Activated naive CD4-positive, alpha-beta T cell treated with anti-CD3 and anti-CD28 coated beads, Interleukin-2, amount 50 U/mL, for 72 hours (primary cell): Measurements from ENCODE around the gene SESN1. TPM values are rescaled to one million over a fixed set of nuclear protein-coding genes. Genes with fewer than 3 reads are reported as not detected.
"Not testable (repeated sequence)": the region's sequence is repeated elsewhere in the genome, so short reads cannot be mapped to it uniquely, and the experiment has no call there.

ENCODE experiments used
- ATAC-seq, 2 donors: fragments of 150-1000 bp; cut with Tn5 transposase; 2 replicates each; pipeline ENCODE4 v1.10.0; 2021; ENCODE audit warnings: mild to moderate bottlenecking in 2 of 2, moderate library complexity in 2 of 2
- DNase-seq, 2 donors: peaks; one replicate each; pipeline ENCODE4 v3.0.0; 2021 to 2022; ENCODE audit warnings: low spot score in 2 of 2
- H3K27ac Mint-ChIP-seq, 2 donors: one replicate each; pipeline ENCODE4 v1.8.0; 2022; ENCODE audit warnings: mild to moderate bottlenecking in 2 of 2, mixed read lengths in 2 of 2
- H3K36me3 Mint-ChIP-seq, 2 donors: one replicate each; pipeline ENCODE4 v1.8.0; 2022; ENCODE audit warnings: mixed read lengths in 2 of 2
- H3K9me3 Mint-ChIP-seq, 2 donors: one replicate each; pipeline ENCODE4 v1.8.0; 2022; ENCODE audit warnings: mixed read lengths in 2 of 2
- total RNA-seq, 2 donors: library from RNA; stranded (reverse); gene quantifications; one replicate each; pipeline ENCODE4 v1.2.3, GENCODE V29; 2022

Gene SESN1
- total RNA-seq, 2 donors from 2014 or later = 10.3 to 29.1 TPM

- peaks cover 0 to 3% of the 10 kb centered on the region in 2 donors for H3K36me3 Mint-ChIP-seq
- ATAC-seq (peak in 1 of 2 donors; percentile 47), DNase-seq (no peak)
- no peak overlapping the region for H3K27ac Mint-ChIP-seq
- H3K9me3 Mint-ChIP-seq = no peaks in the 10 kb centered on the region
Measured at GRCh38 chr6:109103942-109104341, 9.3 kb upstream of the SESN1 start.

- ATAC-seq (no peak), DNase-seq (no peak)
- peaks cover 0 to 8% of the 10 kb centered on the region in 2 donors for H3K36me3 Mint-ChIP-seq
- no peak overlapping the region for H3K27ac Mint-ChIP-seq
- no peaks in the 10 kb centered on the region for H3K9me3 Mint-ChIP-seq
Measured at GRCh38 chr6:109102762-109103161, 8.1 kb upstream of the SESN1 start.

DNA sequence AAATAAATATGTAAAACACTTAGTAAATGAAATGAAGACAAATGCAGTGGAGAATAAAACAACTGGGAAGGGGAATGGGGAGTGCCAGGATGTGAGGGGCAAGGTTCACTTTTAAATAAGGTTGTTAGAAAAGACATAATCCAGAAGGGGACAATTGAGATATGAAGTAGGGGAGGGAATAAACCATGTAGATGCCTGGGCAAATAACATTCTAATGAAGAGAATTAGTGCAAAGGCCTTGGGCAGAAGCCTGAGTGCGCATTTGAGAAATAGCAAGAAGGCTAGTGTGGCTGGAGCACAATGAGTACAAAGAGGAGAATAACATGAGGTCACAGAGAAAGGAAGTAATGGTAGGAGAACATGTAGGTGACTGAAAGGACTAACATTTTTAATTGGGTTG is 3.0 kb upstream of the SESN1 start:
- H3K27ac Mint-ChIP-seq = no peak overlapping the region
- no peaks in the 10 kb centered on the region for H3K9me3 Mint-ChIP-seq
- ATAC-seq = no peak
- peaks cover 8 to 11% of the 10 kb centered on the region in 2 donors for H3K36me3 Mint-ChIP-seq
- DNase-seq = no peak

- H3K27ac Mint-ChIP-seq = peak overlapping the region in 1 of 2 donors; percentile 96
- no peak for DNase-seq
- no peak for ATAC-seq
- no peaks in the 10 kb centered on the region for H3K9me3 Mint-ChIP-seq
- peaks cover 8 to 11% of the 10 kb centered on the region in 2 donors for H3K36me3 Mint-ChIP-seq
Measured at GRCh38 chr6:109096208-109096607, 1.6 kb upstream of the SESN1 start.

DNA sequence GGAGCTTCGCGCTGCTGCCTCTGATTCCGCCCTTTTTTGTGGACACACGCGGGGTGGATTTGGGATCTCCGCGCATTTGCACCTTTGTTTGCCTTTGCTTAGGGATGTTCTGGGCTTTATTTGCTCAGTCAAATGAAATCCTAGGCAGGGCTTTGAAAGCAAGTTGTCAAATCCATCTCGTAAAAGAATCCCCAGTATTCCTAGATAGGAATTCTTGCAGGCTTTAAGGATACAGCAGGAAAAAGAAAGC is 1.1 kb upstream of the SESN1 start:
- H3K9me3 Mint-ChIP-seq = no peaks in the 10 kb centered on the region
- H3K27ac Mint-ChIP-seq = peak overlapping the region; percentile 96 to 99
- H3K36me3 Mint-ChIP-seq = peaks cover 8 to 11% of the 10 kb centered on the region in 2 donors

GRCh38 chr6:109095036-109095834 is 589 bp upstream of the SESN1 start, which contains the start of gene CEP57L1:
TSS of gene CEP57L1 (plus strand) at chr6:109095507. CDS start at chr6:109145222, 49,715 bp downstream.
- Mint-ChIP-seq H3K36me3 (peaks cover 8 to 11% of the 10 kb centered on the region in 2 donors), H3K9me3 (no peaks in the 10 kb centered on the region), H3K27ac (peak within 1 kb of the TSS; percentile 96 to 99)
- DNase-seq (peak; percentile 87 to 92), ATAC-seq (peak; percentile 73 to 77)

More for the DNA sequence above, 1.1 kb upstream of the SESN1 start:
- ATAC-seq (no peak), DNase-seq (no peak)

GRCh38 chr6:109093732-109094415 is 772 bp downstream of the SESN1 start:
- H3K36me3 Mint-ChIP-seq = peaks cover 4 to 11% of the 10 kb centered on the region in 2 donors
- DNase-seq (no peak), ATAC-seq (no peak)
- H3K27ac Mint-ChIP-seq = peak overlapping the region; percentile 76 to 96
- H3K9me3 Mint-ChIP-seq = no peaks in the 10 kb centered on the region

- ATAC-seq (no peak), DNase-seq (no peak)
- Mint-ChIP-seq H3K36me3 (peaks cover 0 to 11% of the 10 kb centered on the region in 2 donors), H3K9me3 (no peaks in the 10 kb centered on the region), H3K27ac (no peak overlapping the region)
Measured at GRCh38 chr6:109092074-109092473, 2.6 kb downstream of the SESN1 start.

DNA sequence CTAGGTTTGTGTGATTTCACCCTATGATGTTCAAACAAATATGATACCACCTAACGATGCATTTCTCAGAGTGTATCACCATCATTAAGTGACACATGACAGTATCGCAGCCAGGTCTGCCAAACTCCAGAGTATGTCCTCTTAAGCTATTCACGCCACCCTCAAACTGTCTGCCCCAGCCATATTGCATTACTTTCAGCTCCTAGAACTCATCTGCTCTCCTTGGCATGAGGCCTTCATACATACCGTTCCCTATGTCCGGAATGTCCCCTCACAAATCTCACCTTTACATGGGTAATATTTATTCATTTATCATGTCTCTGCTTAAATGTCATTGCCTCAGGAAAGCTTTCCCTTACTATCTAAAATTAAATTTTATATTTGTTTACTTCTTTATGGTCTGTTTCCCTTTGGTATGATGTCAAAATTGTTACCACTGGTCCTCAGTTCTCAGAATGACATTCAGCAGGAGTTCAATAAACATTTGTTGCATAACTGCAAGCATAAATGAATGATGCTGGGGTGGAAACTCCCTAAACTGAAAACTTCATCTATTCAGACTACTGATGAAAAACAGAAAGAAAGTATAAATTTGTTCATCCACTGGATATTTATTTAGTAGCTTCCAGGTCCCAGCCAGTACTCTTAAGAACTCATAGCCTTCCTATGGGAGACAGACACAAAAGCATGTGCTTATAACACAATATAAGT is 3.2 kb downstream of the SESN1 start:
- Mint-ChIP-seq H3K36me3 (peaks cover 0 to 11% of the 10 kb centered on the region in 2 donors), H3K27ac (no peak overlapping the region), H3K9me3 (no peaks in the 10 kb centered on the region)
- ATAC-seq (no peak), DNase-seq (no peak)

DNA sequence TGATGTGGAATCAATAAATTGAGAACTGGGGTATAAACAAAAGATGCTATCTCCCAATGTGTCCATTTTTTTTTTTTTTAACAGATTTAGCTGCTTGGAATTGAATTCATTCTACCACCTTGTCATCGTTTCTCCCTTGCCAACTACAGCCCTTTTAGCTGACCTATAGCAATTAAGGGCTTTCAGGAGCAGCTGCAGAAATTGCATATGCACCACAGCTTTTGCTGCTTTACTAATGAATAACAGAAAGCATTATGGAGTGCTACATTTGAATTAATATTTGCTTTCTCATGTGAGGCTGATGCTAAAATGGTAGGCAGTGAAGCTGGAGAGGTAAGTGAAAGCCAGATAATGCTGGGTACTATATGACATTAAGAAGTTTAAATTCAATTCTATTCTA is 5.7 kb downstream of the SESN1 start:
- Mint-ChIP-seq H3K9me3 (no peaks in the 10 kb centered on the region), H3K27ac (no peak overlapping the region), H3K36me3 (no peaks in the 10 kb centered on the region)
- ATAC-seq = no peak
- DNase-seq = no peak

- no peaks in the 10 kb centered on the region for H3K36me3 Mint-ChIP-seq
- no peak for DNase-seq
- H3K9me3 Mint-ChIP-seq = no peaks in the 10 kb centered on the region
- ATAC-seq = no peak
- H3K27ac Mint-ChIP-seq = no peak overlapping the region
Measured at GRCh38 chr6:109087661-109088264, 6.9 kb downstream of the SESN1 start.

GRCh38 chr6:109084146-109084545 is 10.5 kb downstream of the SESN1 start:
- DNase-seq, H3K9me3 Mint-ChIP-seq, ATAC-seq, H3K36me3 Mint-ChIP-seq, H3K27ac Mint-ChIP-seq: not testable (repeated sequence)

DNA sequence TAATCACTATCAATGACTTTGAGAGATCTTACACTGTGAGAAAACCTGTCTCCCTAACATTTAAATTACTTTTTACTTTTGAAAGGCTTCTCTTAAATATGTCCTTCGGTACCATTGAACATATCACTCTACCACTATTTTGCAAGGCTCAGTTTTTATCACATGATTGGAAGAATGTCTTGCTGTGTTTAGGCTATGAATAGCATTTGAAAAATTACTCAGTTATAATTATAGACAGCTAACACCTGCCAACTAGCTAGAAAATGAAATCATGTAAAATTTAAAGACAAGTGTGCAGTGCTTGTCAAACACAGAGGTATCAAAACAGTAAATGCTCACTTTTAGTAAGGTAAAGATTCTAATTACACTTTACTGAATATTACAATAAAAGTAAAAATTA is 11.0 kb downstream of the SESN1 start:
- no peak for ATAC-seq
- Mint-ChIP-seq H3K36me3 (no peaks in the 10 kb centered on the region), H3K9me3 (no peaks in the 10 kb centered on the region), H3K27ac (no peak overlapping the region)
- no peak for DNase-seq

DNA sequence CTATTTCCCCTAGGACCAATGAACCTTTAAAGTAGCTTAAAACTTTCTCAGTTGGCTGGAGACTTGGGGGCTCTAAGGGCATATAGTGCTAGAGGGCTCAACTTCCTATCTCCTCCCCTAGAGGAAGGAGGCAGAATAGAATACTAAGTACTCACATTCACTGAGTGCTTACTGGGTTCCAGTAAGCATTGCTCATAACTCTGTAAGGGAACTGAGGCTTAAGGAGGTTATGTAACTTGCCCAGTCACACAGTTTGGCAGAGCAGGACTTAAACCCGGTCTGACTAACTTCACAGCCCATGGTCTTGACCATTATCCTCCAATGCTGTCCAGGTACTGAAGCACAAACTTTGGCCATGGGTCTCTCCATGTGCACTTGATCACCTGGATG is 12.5 kb downstream of the SESN1 start:
- H3K27ac Mint-ChIP-seq = no peak overlapping the region
- DNase-seq (no peak), ATAC-seq (peak in 1 of 2 donors; percentile 34)
- H3K36me3 Mint-ChIP-seq = no peaks in the 10 kb centered on the region
- H3K9me3 Mint-ChIP-seq = no peaks in the 10 kb centered on the region

DNA sequence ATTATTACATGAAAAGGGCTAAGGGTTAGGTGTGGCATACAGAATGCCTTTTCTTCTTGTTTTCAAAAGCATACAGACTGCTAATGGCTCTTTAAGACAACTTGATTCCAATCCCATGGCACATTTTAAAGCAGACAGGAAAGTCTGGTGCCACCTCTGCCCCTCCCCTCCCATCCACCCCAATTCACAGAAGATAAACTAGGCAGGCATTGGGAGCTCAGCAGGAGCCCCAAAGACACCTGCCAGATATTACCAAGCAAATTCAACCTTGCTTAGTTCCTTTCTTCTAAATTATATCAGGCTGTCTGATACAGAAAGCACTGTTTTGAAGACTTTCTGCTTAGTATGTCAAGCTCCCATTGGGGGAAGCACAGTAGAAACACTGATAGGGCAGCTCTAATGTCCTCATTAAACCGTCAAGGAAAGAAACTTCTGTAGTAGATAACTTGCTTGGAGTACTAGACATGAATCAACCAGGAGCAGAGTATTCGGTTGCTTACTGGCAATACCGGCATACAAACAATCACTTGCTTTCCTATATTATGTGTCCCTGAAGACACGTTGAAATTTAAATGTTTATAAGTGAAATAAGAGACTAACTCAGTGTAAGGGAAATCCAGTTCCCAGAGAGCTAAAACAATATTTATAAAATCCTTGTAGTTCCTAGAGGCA is 13.0 kb downstream of the SESN1 start:
- no peaks in the 10 kb centered on the region for H3K9me3 Mint-ChIP-seq
- no peak for ATAC-seq

GRCh38 chr6:109081026-109081425 is 13.6 kb downstream of the SESN1 start:
- no peak overlapping the region for H3K27ac Mint-ChIP-seq
- no peaks in the 10 kb centered on the region for H3K9me3 Mint-ChIP-seq
- no peaks in the 10 kb centered on the region for H3K36me3 Mint-ChIP-seq
- no peak for ATAC-seq
- no peak for DNase-seq

More for the DNA sequence above, 13.0 kb downstream of the SESN1 start:
- no peak overlapping the region for H3K27ac Mint-ChIP-seq
- H3K36me3 Mint-ChIP-seq = no peaks in the 10 kb centered on the region
- no peak for DNase-seq
